K562 (cell line): Measurements from ENCODE around the gene TINAGL1. TPM values are rescaled to one million over a fixed set of nuclear protein-coding genes. Genes with fewer than 3 reads are reported as not detected.

Experiments used
- DLX4 ChIP-seq: fragments of 250-450 bp; sonication (Bioruptor Pico); IDR thresholded peaks from 2 replicates; pipeline ENCODE4 v1.6.1; 2021; ENCODE audit warnings: mild to moderate bottlenecking
- DMBX1 ChIP-seq: fragments of 250-450 bp; sonication (Bioruptor Pico); IDR thresholded peaks from 2 replicates; pipeline ENCODE4 v1.8.0; 2022; ENCODE audit warnings: inconsistent platforms, mild to moderate bottlenecking, moderate library complexity, borderline replicate concordance
- E2F1 ChIP-seq: sonication (generic); formaldehyde crosslinking; IDR thresholded peaks from 2 replicates; pipeline ENCODE4 v1.8.1; 2023; ENCODE audit warnings: mild to moderate bottlenecking, missing genetic modification reagents, moderate library complexity
- HLTF ChIP-seq: fragments of 450-650 bp; IDR thresholded peaks from 2 replicates; pipeline ENCODE4 v1.6.1; 2016
- HNRNPL ChIP-seq: fragments of 200-400 bp; formaldehyde crosslinking; IDR thresholded peaks from 2 replicates; pipeline ENCODE4 v1.6.1; 2017; ENCODE audit warnings: low read depth, mild to moderate bottlenecking, low read length
- HOMEZ ChIP-seq: fragments of 250-450 bp; sonication (Bioruptor Pico); IDR thresholded peaks from 2 replicates; pipeline ENCODE4 v1.4.0; 2020; ENCODE audit warnings: mild to moderate bottlenecking, moderate library complexity
- JUNB ChIP-seq: fragments of 450-650 bp; formaldehyde crosslinking; conservative IDR thresholded peaks from 2 replicates; pipeline ENCODE4 v1.4.0; 2020; ENCODE audit warnings: mild to moderate bottlenecking
- KDM4B ChIP-seq, 2 experiments: fragments of 450-650 bp in 1 of 2; sonication (generic) in 1 of 2; IDR thresholded peaks; 2 replicates each; pipeline ENCODE4 v1.6.1; 2016 to 2017; ENCODE audit warnings: borderline replicate concordance in 2 of 2, antibody characterized with exemption in 1 of 2, low read depth in 1 of 2, mild to moderate bottlenecking in 1 of 2
- KLF1 ChIP-seq: fragments of 450-650 bp; IDR thresholded peaks from 2 replicates; pipeline ENCODE4 v1.6.1; 2016; ENCODE audit warnings: missing genetic modification characterization, missing compliant biosample characterization
- PCBP2 ChIP-seq: fragments of 200-400 bp; formaldehyde crosslinking; IDR thresholded peaks from 2 replicates; pipeline ENCODE4 v1.6.1; 2018; ENCODE audit warnings: low read length, low read depth, mild to moderate bottlenecking, moderate library complexity; ENCODE audit not compliant: poor library complexity, severe bottlenecking
- POLR2AphosphoS2 ChIP-seq: IDR thresholded peaks from 2 replicates; pipeline ENCODE4 v1.6.1; 2012; ENCODE audit warnings: low read length, improper control_type of control experiment
- PPARD ChIP-seq: fragments of 250-450 bp; sonication (Bioruptor Pico); IDR thresholded peaks from 2 replicates; pipeline ENCODE4 v1.8.0; 2022; ENCODE audit warnings: inconsistent platforms, mild to moderate bottlenecking, moderate library complexity
- PRMT5 ChIP-seq: sonication (generic); formaldehyde crosslinking; IDR thresholded peaks from 2 replicates; pipeline ENCODE4 v1.5.0; 2020; ENCODE audit warnings: missing genetic modification reagents
- PRPF4 ChIP-seq: fragments of 200-400 bp; formaldehyde crosslinking; IDR thresholded peaks from one replicate; pipeline ENCODE4 v1.6.1; 2017; ENCODE audit warnings: low read length, low read depth, mild to moderate bottlenecking; ENCODE audit not compliant: insufficient read depth, poor library complexity, severe bottlenecking
- RCOR1 ChIP-seq, 2 experiments: IDR thresholded peaks; 2 replicates each; pipeline ENCODE4 v1.6.1; 2012; ENCODE audit warnings: low read depth in 2 of 2, low read length in 2 of 2, borderline replicate concordance in 1 of 2, improper control_type of control experiment in 1 of 2
- SLC30A9 ChIP-seq: fragments of 250-450 bp; sonication (Bioruptor Pico); IDR thresholded peaks from 2 replicates; pipeline ENCODE4 v1.8.0; 2022; ENCODE audit warnings: mild to moderate bottlenecking, moderate library complexity
- SRF ChIP-seq, 2 experiments: fragments of 250-450, 450-650 bp in 1 of 2; sonication (Bioruptor Pico) in 1 of 2; sonication (generic) in 1 of 2; formaldehyde crosslinking; IDR thresholded peaks; 2 replicates each; pipeline versions ENCODE4 v1.5.0 to v1.5.1; 2020 to 2022; ENCODE audit warnings: mild to moderate bottlenecking in 1 of 2, missing genetic modification reagents in 1 of 2
- YY1 ChIP-seq, 3 experiments: IDR thresholded peaks; 2 replicates each; pipeline ENCODE4 v1.6.1; 2011; ENCODE audit warnings: low read length in 2 of 3, mild to moderate bottlenecking in 2 of 3, moderate library complexity in 2 of 3, borderline replicate concordance in 1 of 3, control low read depth in 1 of 3, low read depth in 1 of 3; ENCODE audit not compliant: insufficient read depth in 3 of 3, insufficient replicate concordance in 2 of 3, control insufficient read depth in 1 of 3, insufficient read length in 1 of 3; ENCODE audit errors: extremely low read depth in 1 of 3
- ZBTB43 ChIP-seq: sonication (generic); formaldehyde crosslinking; IDR thresholded peaks from 2 replicates; pipeline ENCODE4 v1.8.0; 2023; ENCODE audit warnings: mild to moderate bottlenecking, missing genetic modification reagents
- ZBTB7A ChIP-seq: IDR thresholded peaks from 2 replicates; pipeline ENCODE4 v1.6.1; 2011; ENCODE audit warnings: low read depth, mild to moderate bottlenecking, low read length, moderate library complexity, borderline replicate concordance; ENCODE audit not compliant: control insufficient read depth
- ZNF140 ChIP-seq: fragments of 250-450 bp; sonication (Bioruptor Pico); IDR thresholded peaks from 2 replicates; pipeline ENCODE4 v1.8.0; 2021; ENCODE audit warnings: moderate library complexity, mild to moderate bottlenecking, inconsistent platforms
- ZNF165 ChIP-seq: fragments of 250-450 bp; sonication (Bioruptor Pico); IDR thresholded peaks from 2 replicates; pipeline ENCODE4 v1.4.0; 2020; ENCODE audit warnings: borderline replicate concordance
- ZNF217 ChIP-seq: sonication (generic); formaldehyde crosslinking; IDR thresholded peaks from 2 replicates; pipeline ENCODE4 v1.8.0; 2022; ENCODE audit warnings: mild to moderate bottlenecking, missing genetic modification reagents
- polyA plus RNA-seq, 8 experiments: library from polyadenylated mRNA; depleted of rRNA in 4 of 8; stranded (reverse) in 5 of 8; unstranded in 3 of 8; fragments of >200 nt; fragmentation: Nextera tagmentation in 2 of 8; fragmentation: Illumina TruSeq in 1 of 8; extraction: Ambion mirVana in 2 of 8; extraction: Trizol in 1 of 8; gene quantifications; 2 replicates each; pipeline versions ENCODE4 v1.2.1 to v1.2.3, GENCODE V29; 2011 to 2014; ENCODE audit warnings: inconsistent platforms in 1 of 8, missing spikeins in 1 of 8
- total RNA-seq, 7 experiments: library from RNA; depleted of rRNA in 6 of 7; stranded (reverse); fragments of >200 nt in 6 of 7; fragmentation: Illumina TruSeq in 2 of 7; extraction: Trizol in 2 of 7; gene quantifications; 2 replicates each; pipeline versions ENCODE4 v1.2.1 to v1.2.3, GENCODE V29; 2011 to 2021; ENCODE audit warnings: low replicate concordance in 1 of 7

TINAGL1 gene
- total and polyA plus RNA-seq, 9 of the 15 experiments (the other 6 are each of a cell fraction or from before 2014, with no cell fraction given) = 0.04 to 1.2 (median 0.07) TPM; not detected in 4

- no peak for TF ChIP-seq SRF (CRISPR knock-in tag; IDR thresholded peaks at IDR 0.05)
- no peak for TF ChIP-seq SLC30A9 (CRISPR knock-in tag)
- no peak for TF ChIP-seq PRPF4
- no peak for TF ChIP-seq DLX4 (CRISPR knock-in tag)
- TF ChIP-seq KLF1 (tag) = no peak
- no peak for TF ChIP-seq E2F1
- TF ChIP-seq HLTF = no peak
- no peak for TF ChIP-seq DMBX1 (CRISPR knock-in tag)
- TF ChIP-seq RCOR1 (IDR thresholded peaks at IDR 0.05; ENCODE audit: borderline replicate concordance in 1 of 2, low read depth in 2 of 2, low read length in 2 of 2) = no peak
- no peak for TF ChIP-seq ZBTB43 (CRISPR knock-in tag)
- TF ChIP-seq ZNF217 (CRISPR knock-in tag) = no peak
- no peak for TF ChIP-seq KDM4B (IDR thresholded peaks at IDR 0.05; ENCODE audit: borderline replicate concordance in 2 of 2, low read depth in 1 of 2)
- peak; percentile 92 for TF ChIP-seq ZBTB7A
- TF ChIP-seq ZNF165 (CRISPR knock-in tag) = no peak
- TF ChIP-seq HNRNPL = no peak
- TF ChIP-seq HOMEZ (CRISPR knock-in tag) = no peak
- no peak for TF ChIP-seq ZNF140
- TF ChIP-seq JUNB (CRISPR knock-in tag) = no peak
- TF ChIP-seq YY1 (IDR thresholded peaks at IDR 0.05; ENCODE audit: borderline replicate concordance in 1 of 3, control insufficient read depth in 1 of 3, extremely low read depth in 1 of 3, insufficient read depth in 3 of 3, insufficient read length in 1 of 3, insufficient replicate concordance in 2 of 3, low read depth in 1 of 3, low read length in 2 of 3) = peak in 1 of 3 experiments; percentile 8
- no peak for TF ChIP-seq PPARD
- no peak for TF ChIP-seq PRMT5 (CRISPR knock-in tag)
- no peak for TF ChIP-seq PCBP2
- no peak for TF ChIP-seq POLR2AphosphoS2
Observed at GRCh38 chr1:31617916-31618746, 41.8 kb downstream of the TINAGL1 start (continued).
